ENCODE data around the gene NDST1.

DNA sequence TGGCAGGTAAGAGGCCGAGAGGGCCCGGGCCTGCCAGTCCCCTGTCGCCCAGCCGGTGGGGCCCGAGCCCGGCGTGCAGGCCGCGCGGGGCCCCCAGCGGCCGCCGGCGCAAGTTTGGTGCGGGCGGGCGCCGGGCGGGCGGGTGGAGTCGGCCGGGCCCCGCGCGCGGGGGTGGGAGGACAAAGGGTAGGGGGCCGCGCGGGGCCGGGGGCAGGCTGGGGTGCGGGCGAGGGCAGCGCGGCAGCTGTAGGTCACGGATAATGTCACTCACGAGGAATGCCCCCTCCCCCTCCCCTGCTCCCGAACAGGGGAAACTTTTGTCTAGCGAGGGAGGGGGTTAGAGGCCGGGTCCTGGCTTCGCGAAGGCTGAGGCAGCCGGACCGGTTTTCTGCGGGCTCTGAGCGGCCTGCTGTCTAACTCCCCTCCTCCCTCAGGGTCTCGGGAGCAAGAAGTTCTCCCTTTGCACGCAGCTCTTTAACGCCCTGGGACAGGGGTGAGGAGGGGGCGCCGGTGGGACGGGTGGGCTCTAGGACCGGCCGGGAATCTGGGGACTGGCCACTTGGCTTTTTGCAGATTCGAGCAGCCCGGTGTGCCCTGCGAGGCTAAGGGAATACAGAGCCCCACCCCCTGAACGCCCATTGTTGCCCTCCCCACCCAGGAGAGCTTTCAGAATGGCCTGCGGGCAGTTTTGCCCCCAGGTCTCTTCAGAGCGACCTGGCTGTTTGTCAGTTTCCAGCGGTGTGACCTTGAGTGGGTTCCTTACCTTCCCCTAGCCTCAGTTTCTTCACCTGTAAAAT lies 21.3 kb upstream of the NDST1 start:
- TF ChIP-seq, protein P1, sequence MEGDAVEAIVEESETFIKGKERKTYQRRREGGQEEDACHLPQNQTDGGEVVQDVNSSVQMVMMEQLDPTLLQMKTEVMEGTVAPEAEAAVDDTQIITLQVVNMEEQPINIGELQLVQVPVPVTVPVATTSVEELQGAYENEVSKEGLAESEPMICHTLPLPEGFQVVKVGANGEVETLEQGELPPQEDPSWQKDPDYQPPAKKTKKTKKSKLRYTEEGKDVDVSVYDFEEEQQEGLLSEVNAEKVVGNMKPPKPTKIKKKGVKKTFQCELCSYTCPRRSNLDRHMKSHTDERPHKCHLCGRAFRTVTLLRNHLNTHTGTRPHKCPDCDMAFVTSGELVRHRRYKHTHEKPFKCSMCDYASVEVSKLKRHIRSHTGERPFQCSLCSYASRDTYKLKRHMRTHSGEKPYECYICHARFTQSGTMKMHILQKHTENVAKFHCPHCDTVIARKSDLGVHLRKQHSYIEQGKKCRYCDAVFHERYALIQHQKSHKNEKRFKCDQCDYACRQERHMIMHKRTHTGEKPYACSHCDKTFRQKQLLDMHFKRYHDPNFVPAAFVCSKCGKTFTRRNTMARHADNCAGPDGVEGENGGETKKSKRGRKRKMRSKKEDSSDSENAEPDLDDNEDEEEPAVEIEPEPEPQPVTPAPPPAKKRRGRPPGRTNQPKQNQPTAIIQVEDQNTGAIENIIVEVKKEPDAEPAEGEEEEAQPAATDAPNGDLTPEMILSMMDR (IDR thresholded peaks at IDR 0.05), result peak in 1 of 4 donors; percentile 24
- no peak for TF ChIP-seq POLR2A (IDR thresholded peaks at IDR 0.05)
